Transverse colon (tissue), 4 donors: Measurements from ENCODE around the gene MOV10L1. TPM values are rescaled to one million over a fixed set of nuclear protein-coding genes. Genes with fewer than 3 reads are reported as not detected.

ENCODE experiments used
- DNase-seq: peaks from one replicate; pipeline ENCODE4 v3.0.0-alpha.2; 2019
- H3K27ac ChIP-seq, 4 donors: fragments of 200-600 bp; sonication (generic); 2 replicates each; pipeline ENCODE4 v1.5.1; 2016 to 2018; ENCODE audit warnings: inconsistent platforms in 4 of 4
- H3K27me3 ChIP-seq: fragments of 200-600 bp; sonication (generic); 2 replicates; pipeline ENCODE4 v1.5.1; 2017; ENCODE audit warnings: inconsistent platforms
- H3K36me3 ChIP-seq, 4 donors: fragments of 200-600 bp; sonication (generic); 2 replicates each; pipeline ENCODE4 v1.5.1; 2017 to 2019; ENCODE audit warnings: inconsistent platforms in 4 of 4
- H3K4me1 ChIP-seq, 4 donors: fragments of 200-600 bp; sonication (generic); 2 replicates each; pipeline ENCODE4 v1.5.1; 2017 to 2020; ENCODE audit warnings: inconsistent platforms in 4 of 4
- H3K4me3 ChIP-seq, 4 donors: fragments of 200-600 bp; sonication (generic); 1 replicate in 1 of 4; 2 replicates in 3 of 4; pipeline versions ENCODE4 v1.5.1 to v1.6.1; 2017 to 2019; ENCODE audit warnings: inconsistent platforms in 4 of 4
- H3K9me3 ChIP-seq, 2 donors: fragments of 200-600 bp; sonication (generic); 2 replicates each; pipeline ENCODE4 v1.5.1; 2017 to 2019; ENCODE audit warnings: inconsistent platforms in 2 of 2
- CTCF ChIP-seq, 5 experiments: fragments of 200-600 bp in 3 of 5; fragments of 450-650 bp in 2 of 5; sonication (generic) in 3 of 5; IDR thresholded peaks; 1 replicate in 2 of 5; 2 replicates in 3 of 5; pipeline ENCODE4 v1.5.1; 2016 to 2017; ENCODE audit warnings: antibody characterized with exemption in 5 of 5, inconsistent platforms in 3 of 5, mild to moderate bottlenecking in 2 of 5, moderate library complexity in 1 of 5
- EP300 ChIP-seq: sonication (generic); formaldehyde crosslinking; IDR thresholded peaks from one replicate; pipeline ENCODE4 v1.6.1; 2017; ENCODE audit warnings: antibody characterized with exemption, low read depth
- POLR2A ChIP-seq: fragments of 450-650 bp; IDR thresholded peaks from one replicate; pipeline ENCODE4 v1.6.1; 2016; ENCODE audit warnings: antibody characterized with exemption, mild to moderate bottlenecking, moderate library complexity
- POLR2AphosphoS5 ChIP-seq, 3 donors: sonication (generic); formaldehyde crosslinking; IDR thresholded peaks; one replicate each; pipeline ENCODE4 v1.6.1; 2016; ENCODE audit warnings: antibody characterized with exemption in 3 of 3
- WGBS, 2 donors: methylation state at CpG; one replicate each; pipeline ENCODE4 v1.1.5; 2018; ENCODE audit warnings: low coverage in 1 of 2; 5-methylcytosine and 5-hydroxymethylcytosine counted together
- in situ Hi-C, 4 donors: fragments of 200-750 bp; cut with MboI; loops; one replicate each; pipeline versions ENCODE4 v1.15.0 to v1.15.1; 2017; ENCODE audit warnings: low sequenced_read_pairs in 3 of 4, low pct_ligation_motif_present in 1 of 4, low pct_unique_long_range_greater_than_20kb in 1 of 4
- intact Hi-C: fragments of 100-400 bp; cut with DNase I; formaldehyde crosslinking; loops from one replicate; pipeline ENCODE4 v1.15.1; 2023; ENCODE audit warnings: low total_unique reads
- total RNA-seq, 4 donors: library from RNA; depleted of rRNA; stranded (reverse); fragments of >200 nt; gene quantifications; one replicate each; pipeline ENCODE4 v1.1.0, GENCODE V29; 2016

The MOV10L1 gene
- total RNA-seq, 4 donors from 2014 or later, result 0.20 to 0.48 (median 0.41) TPM; not detected in 1

DNA sequence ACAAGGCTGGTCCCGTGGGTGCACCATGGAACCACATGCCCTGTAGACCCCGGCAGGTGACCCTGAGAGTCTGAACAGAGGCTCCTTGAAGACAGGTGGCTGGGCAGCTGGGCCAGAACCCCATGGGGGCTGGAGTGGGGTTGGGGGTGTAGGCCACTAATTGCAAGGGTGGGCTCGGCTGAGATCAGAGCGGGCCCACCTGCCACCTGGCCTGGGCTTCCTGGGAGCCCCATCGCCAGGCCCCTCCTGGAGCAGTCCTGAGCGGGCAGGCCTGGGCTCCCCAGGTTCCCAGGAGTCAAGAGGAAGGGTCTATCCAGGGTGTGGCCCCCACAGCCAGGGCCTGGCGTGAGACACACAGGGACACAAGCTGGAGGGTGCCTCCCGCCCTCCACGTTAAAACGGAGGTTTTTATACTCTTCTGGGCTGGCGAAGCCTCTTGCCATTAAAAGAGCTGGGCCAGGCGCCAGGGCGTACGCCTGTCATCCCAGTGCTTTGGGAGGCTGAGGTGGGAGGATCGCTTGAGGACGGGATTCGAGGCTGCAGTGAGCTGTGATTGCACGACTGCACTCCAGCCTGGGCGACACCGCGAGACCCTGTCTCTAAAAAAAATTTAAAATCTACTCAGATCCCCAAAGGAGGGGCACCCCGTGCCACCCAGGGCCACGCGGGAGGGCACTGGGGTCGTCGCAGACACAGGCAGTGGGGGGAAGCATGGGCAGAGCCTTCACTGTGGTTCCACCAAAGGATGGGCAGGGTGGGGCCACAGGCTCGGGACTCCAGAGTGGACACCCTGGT is 91.1 kb downstream of the MOV10L1 start:
- no peaks in the 10 kb centered on the region for H3K36me3 ChIP-seq
- H3K27me3 ChIP-seq, result peaks cover 26% of the 10 kb centered on the region
- no peak for DNase-seq
- H3K9me3 ChIP-seq, result no peaks in the 10 kb centered on the region
- in situ Hi-C loops (no loop called here), intact Hi-C loops (no loop called here)
- TF ChIP-seq EP300 (no peak), CTCF (IDR thresholded peaks at IDR 0.05) (no peak), POLR2AphosphoS5 (IDR thresholded peaks at IDR 0.05) (no peak), POLR2A (no peak)
- H3K4me1 ChIP-seq, result peaks cover 9 to 13% (median 12%) of the 10 kb centered on the region in 4 donors
- no peak overlapping the region for H3K27ac ChIP-seq
- 90 to 92% methylated on average over 2 to 27 of the region's 27 CpGs for WGBS, 2 donors
- no peak overlapping the region for H3K4me3 ChIP-seq

- peak; percentile 66 for DNase-seq
Observed at GRCh38 chr22:50182176-50183081, 92.6 kb downstream of the MOV10L1 start.

DNA sequence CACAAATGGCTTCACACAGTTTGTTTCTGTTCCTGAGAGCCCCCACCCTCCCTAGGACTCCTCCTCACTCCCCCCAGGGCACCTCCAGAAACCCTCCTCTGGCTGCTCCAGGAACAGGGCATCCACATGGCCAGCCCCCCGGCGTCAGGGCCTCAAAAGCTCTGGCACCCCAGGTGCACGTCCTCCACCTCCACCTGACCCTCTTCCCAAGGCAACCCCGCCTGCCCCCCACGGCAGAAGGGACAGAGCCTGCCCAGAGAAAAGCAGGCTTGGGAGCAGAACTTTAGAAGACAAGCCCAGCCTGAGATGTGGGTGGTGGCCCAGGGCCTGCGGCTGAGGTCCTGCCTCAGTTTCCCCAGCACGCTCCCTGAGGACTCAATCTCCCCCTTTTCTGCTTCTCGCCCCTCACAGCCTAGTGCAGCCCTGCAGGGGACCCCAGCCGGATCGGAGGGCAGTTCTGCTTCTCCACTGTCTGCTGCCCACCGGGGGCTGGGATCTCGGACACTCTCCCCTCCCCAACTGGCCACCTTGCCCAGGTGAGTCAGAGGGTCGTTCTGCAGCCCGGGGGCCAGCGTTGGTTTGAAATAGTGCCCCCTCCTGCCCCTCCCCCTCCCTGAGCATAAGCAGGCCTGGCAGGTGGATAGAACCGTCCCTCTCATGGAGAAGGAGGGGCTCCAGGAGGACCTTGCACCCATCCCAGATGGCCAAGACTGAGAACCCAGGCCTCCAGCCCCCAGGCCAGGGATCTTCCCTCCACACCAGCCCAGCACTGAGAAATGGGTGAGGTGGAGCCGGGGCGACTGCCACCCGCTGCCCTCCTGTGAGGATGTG is 93.5 kb downstream of the MOV10L1 start:
- H3K27ac ChIP-seq, result no peak overlapping the region
- intact Hi-C loops, result no loop called here

More at GRCh38 chr22:50182176-50183081, 92.6 kb downstream of the MOV10L1 start:
- intact Hi-C loops, result no loop called here
- Histone ChIP-seq H3K4me3 (no peak overlapping the region), H3K27me3 (peaks cover 18% of the 10 kb centered on the region), H3K4me1 (peaks cover 16 to 26% (median 23%) of the 10 kb centered on the region in 4 donors), H3K9me3 (no peaks in the 10 kb centered on the region), H3K27ac (no peak overlapping the region), H3K36me3 (no peaks in the 10 kb centered on the region)
- WGBS, 2 donors, result 65% methylated on average over 25 of the region's 31 CpGs; no CpG with 5 or more reads in 1 of the 2 donors
- TF ChIP-seq POLR2AphosphoS5 (IDR thresholded peaks at IDR 0.05) (no peak), POLR2A (no peak), CTCF (IDR thresholded peaks at IDR 0.05) (no peak), EP300 (no peak)
- in situ Hi-C loops, result no loop called here

More for the DNA sequence above, 93.5 kb downstream of the MOV10L1 start:
- H3K4me3 ChIP-seq, result no peak overlapping the region
- peaks cover 16 to 35% (median 28%) of the 10 kb centered on the region in 4 donors for H3K4me1 ChIP-seq
- DNase-seq, result no peak
- H3K9me3 ChIP-seq, result no peaks in the 10 kb centered on the region
- WGBS, 2 donors, result 75% methylated on average over 17 of the region's 19 CpGs; no CpG with 5 or more reads in 1 of the 2 donors
- no peaks in the 10 kb centered on the region for H3K36me3 ChIP-seq
- TF ChIP-seq CTCF (IDR thresholded peaks at IDR 0.05) (no peak), POLR2A (no peak), POLR2AphosphoS5 (IDR thresholded peaks at IDR 0.05) (no peak), EP300 (no peak)
- in situ Hi-C loops, result no loop called here
- peaks cover 9% of the 10 kb centered on the region for H3K27me3 ChIP-seq
